GM23338 (cell line): Measurements from ENCODE around the gene PSMD6.

ENCODE experiments used
- CREB1 ChIP-seq: fragments of 250-450 bp; sonication (Bioruptor Pico); IDR thresholded peaks from 2 replicates; pipeline ENCODE4 v1.5.0; 2020; ENCODE audit warnings: low read depth, mild to moderate bottlenecking, moderate library complexity
- CTCF ChIP-seq, 2 experiments: fragments of 200-600 bp in 1 of 2; sonication (generic) in 1 of 2; conservative IDR thresholded peaks; 2 replicates each; pipeline versions ENCODE4 v1.5.1 to v1.6.1; 2016 to 2017; ENCODE audit warnings: antibody characterized with exemption in 2 of 2, low read depth in 2 of 2, mild to moderate bottlenecking in 2 of 2, moderate library complexity in 1 of 2
- EZH2 ChIP-seq: fragments of 200-600 bp; sonication (generic); IDR thresholded peaks from one replicate; pipeline ENCODE4 v1.8.0; 2017; ENCODE audit warnings: antibody characterized with exemption, mild to moderate bottlenecking, low read depth; ENCODE audit not compliant: unreplicated experiment
- EZH2phosphoT487 ChIP-seq: fragments of 200-600 bp; sonication (generic); IDR thresholded peaks from one replicate; pipeline ENCODE4 v1.8.1; 2018; ENCODE audit warnings: antibody characterized with exemption; ENCODE audit not compliant: unreplicated experiment
- JUNB ChIP-seq: IDR thresholded peaks from one replicate; pipeline ENCODE4 v1.6.1; 2016; ENCODE audit warnings: antibody characterized with exemption; ENCODE audit not compliant: unreplicated experiment
- POLR2AphosphoS5 ChIP-seq: IDR thresholded peaks from 2 replicates; pipeline ENCODE4 v1.6.1; 2016; ENCODE audit warnings: antibody characterized with exemption, low read depth
- REST ChIP-seq: IDR thresholded peaks from one replicate; pipeline ENCODE4 v1.6.1; 2018; ENCODE audit warnings: antibody characterized with exemption; ENCODE audit not compliant: unreplicated experiment
- STAT1 ChIP-seq: IDR thresholded peaks from one replicate; pipeline ENCODE4 v1.6.1; 2016; ENCODE audit warnings: antibody characterized with exemption; ENCODE audit not compliant: unreplicated experiment
- ZNF114 ChIP-seq: fragments of 250-450 bp; sonication (Bioruptor Pico); IDR thresholded peaks from 2 replicates; pipeline ENCODE4 v1.5.0; 2020; ENCODE audit warnings: mild to moderate bottlenecking, moderate library complexity
- ZNF331 ChIP-seq: fragments of 250-450 bp; sonication (Bioruptor Pico); IDR thresholded peaks from 2 replicates; pipeline ENCODE4 v1.5.0; 2020; ENCODE audit warnings: low read depth, mild to moderate bottlenecking, moderate library complexity

DNA sequence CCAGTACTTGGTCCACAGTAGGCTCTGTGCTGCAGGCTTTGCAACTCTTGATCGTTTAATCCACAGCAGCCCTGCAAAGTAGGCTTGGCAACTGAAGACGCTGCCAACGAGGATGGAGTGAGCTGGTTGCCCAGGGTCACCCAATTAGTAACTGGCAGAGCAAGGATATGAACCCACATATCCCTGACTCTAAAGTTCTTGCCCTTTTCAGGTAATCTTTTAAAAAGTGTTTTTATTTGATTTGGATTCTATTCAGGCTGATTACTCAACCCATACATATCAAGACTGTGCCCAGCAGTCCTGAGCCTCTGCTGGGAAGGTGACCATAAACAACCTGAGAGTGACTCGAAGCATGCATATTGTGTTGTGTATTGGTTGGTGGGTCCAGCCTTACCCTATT lies 50.3 kb downstream of the PSMD6 start:
- no peak for TF ChIP-seq CTCF (conservative IDR thresholded peaks at IDR 0.05; ENCODE audit: low read depth in 2 of 2)
- TF ChIP-seq POLR2AphosphoS5: no peak
- no peak for TF ChIP-seq REST
- TF ChIP-seq ZNF114 (CRISPR knock-in tag): no peak
- no peak for TF ChIP-seq CREB1
- no peak for TF ChIP-seq EZH2phosphoT487
- no peak for TF ChIP-seq ZNF331 (CRISPR knock-in tag)
- TF ChIP-seq STAT1: no peak
- TF ChIP-seq EZH2: no peak
- TF ChIP-seq JUNB: no peak
